C4-2B (cell line): ENCODE measurements around the gene PTCHD4.

Experiments
- CTCF ChIP-seq: fragments of 450-650 bp; conservative IDR thresholded peaks from 2 replicates; pipeline ENCODE4 v1.5.1; 2017; ENCODE audit warnings: mild to moderate bottlenecking
- ZFX ChIP-seq: fragments of 450-650 bp; IDR thresholded peaks from 2 replicates; pipeline ENCODE4 v1.6.1; 2017

GRCh38 chr6:48109944-48110343 is 1.1 kb downstream of the PTCHD4 start:
- TF ChIP-seq CTCF: no peak
- TF ChIP-seq ZFX: no peak
